Uterus (tissue), 4 donors: ENCODE measurements around the gene GNB5. TPM values are rescaled to one million over a fixed set of nuclear protein-coding genes. Genes with fewer than 3 reads are reported as not detected.

ENCODE experiments used
- DNase-seq, 2 donors: peaks; one replicate each; pipeline ENCODE4 v3.0.0-alpha.2; 2019 to 2020
- H3K27ac ChIP-seq, 2 donors: fragments of 200-600 bp; sonication (generic); 1 replicate in 1 of 2; 2 replicates in 1 of 2; pipeline ENCODE4 v1.5.1; 2016 to 2018
- H3K27me3 ChIP-seq, 2 donors: fragments of 200-600 bp; sonication (generic); one replicate each; pipeline ENCODE4 v1.5.1; 2018 to 2019; ENCODE audit warnings: control low read depth in 1 of 2
- H3K36me3 ChIP-seq, 2 donors: fragments of 200-600 bp; sonication (generic); one replicate each; pipeline ENCODE4 v1.5.1; 2019; ENCODE audit warnings: control low read depth in 1 of 2
- H3K4me1 ChIP-seq, 2 donors: fragments of 200-600 bp; sonication (generic); one replicate each; pipeline ENCODE4 v1.5.1; 2018 to 2019; ENCODE audit warnings: control low read depth in 1 of 2
- H3K4me3 ChIP-seq, 2 donors: fragments of 200-600 bp; sonication (generic); 1 replicate in 1 of 2; 2 replicates in 1 of 2; pipeline ENCODE4 v1.5.1; 2018 to 2019; ENCODE audit warnings: mild to moderate bottlenecking in 1 of 2
- H3K9me3 ChIP-seq, 2 donors: fragments of 200-600 bp; sonication (generic); one replicate each; pipeline ENCODE4 v1.5.1; 2019; ENCODE audit warnings: control low read depth in 1 of 2
- POLR2A ChIP-seq, 2 donors: fragments of 450-650 bp; IDR thresholded peaks; one replicate each; pipeline ENCODE4 v1.6.1; 2016; ENCODE audit warnings: antibody characterized with exemption in 2 of 2, mild to moderate bottlenecking in 1 of 2, moderate library complexity in 1 of 2
- intact Hi-C: fragments of 100-400 bp; cut with DNase I; formaldehyde crosslinking; loops from one replicate; pipeline ENCODE4 v1.15.1; 2023; ENCODE audit warnings: low total_unique reads
- small RNA-seq: library from RNA; depleted of rRNA; stranded (forward); fragments of <200 nt; gene quantifications from one replicate; pipeline ENCODE3, GENCODE V24; 2016
- total RNA-seq, 4 donors: library from RNA; depleted of rRNA in 3 of 4; stranded (reverse); fragments of >200 nt in 3 of 4; gene quantifications; one replicate each; pipeline versions ENCODE4 v1.1.0 to v1.2.4, GENCODE V29; 2014 to 2023
- TF ChIP-seq, protein P1 (sequence below), 4 experiments: fragments of 200-600 bp in 2 of 4; fragments of 450-650 bp in 2 of 4; sonication (generic) in 2 of 4; IDR thresholded peaks; one replicate each; pipeline ENCODE4 v1.5.1; 2016 to 2019; ENCODE audit warnings: antibody characterized with exemption in 4 of 4, mild to moderate bottlenecking in 2 of 4, moderate library complexity in 1 of 4
- donor health status: DM: yes; HTN: yes; CAD: no.

The GNB5 gene
- total RNA-seq, 4 donors from 2014 or later = 28.4 to 73.8 (median 48.8) TPM

- Histone ChIP-seq H3K4me1 (no peaks in the 10 kb centered on the region), H3K9me3 (no peaks in the 10 kb centered on the region), H3K4me3 (no peak overlapping the region), H3K27ac (no peak overlapping the region), H3K27me3 (no peaks in the 10 kb centered on the region), H3K36me3 (no peaks in the 10 kb centered on the region)
- intact Hi-C loops = no loop called here
- TF ChIP-seq POLR2A (IDR thresholded peaks at IDR 0.05) = no peak
- TF ChIP-seq, protein P1, sequence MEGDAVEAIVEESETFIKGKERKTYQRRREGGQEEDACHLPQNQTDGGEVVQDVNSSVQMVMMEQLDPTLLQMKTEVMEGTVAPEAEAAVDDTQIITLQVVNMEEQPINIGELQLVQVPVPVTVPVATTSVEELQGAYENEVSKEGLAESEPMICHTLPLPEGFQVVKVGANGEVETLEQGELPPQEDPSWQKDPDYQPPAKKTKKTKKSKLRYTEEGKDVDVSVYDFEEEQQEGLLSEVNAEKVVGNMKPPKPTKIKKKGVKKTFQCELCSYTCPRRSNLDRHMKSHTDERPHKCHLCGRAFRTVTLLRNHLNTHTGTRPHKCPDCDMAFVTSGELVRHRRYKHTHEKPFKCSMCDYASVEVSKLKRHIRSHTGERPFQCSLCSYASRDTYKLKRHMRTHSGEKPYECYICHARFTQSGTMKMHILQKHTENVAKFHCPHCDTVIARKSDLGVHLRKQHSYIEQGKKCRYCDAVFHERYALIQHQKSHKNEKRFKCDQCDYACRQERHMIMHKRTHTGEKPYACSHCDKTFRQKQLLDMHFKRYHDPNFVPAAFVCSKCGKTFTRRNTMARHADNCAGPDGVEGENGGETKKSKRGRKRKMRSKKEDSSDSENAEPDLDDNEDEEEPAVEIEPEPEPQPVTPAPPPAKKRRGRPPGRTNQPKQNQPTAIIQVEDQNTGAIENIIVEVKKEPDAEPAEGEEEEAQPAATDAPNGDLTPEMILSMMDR (IDR thresholded peaks at IDR 0.05) = no peak
- no peak for DNase-seq
Observed at GRCh38 chr15:52067545-52067926, 123.7 kb downstream of the GNB5 start.

DNA sequence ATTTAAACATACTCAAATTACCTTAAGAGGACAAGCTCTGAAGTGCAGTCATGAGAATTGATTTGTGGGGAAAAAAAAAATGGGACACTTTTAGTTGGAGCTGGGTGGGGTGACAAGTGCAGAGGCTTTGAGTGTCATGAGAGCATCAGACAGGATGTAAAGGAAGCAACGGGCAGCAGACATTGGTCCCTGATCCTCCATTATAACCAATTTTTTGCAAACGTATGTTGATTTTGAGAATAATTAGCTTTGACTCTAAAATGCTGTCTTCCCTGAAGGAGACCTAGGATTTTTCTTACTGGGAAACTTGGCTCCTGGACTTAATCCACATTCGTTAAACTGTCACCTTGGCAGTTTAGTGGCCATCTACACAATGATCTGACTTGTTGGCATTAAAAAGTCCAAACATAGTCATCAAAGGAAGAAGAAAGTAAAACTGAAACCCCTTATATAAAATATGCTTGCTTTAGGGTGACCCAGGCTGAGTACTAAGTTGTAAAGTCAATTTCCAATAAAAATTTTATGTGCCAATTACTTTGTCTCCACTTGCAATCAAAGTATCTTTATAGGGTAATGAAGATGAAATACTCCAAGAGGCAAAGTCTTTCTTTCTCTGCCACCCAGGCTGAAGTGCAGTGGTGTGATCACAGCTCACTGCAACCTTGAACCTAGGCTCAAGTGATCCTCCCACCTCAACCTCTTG lies 124.2 kb downstream of the GNB5 start:
- Histone ChIP-seq H3K4me1 (no peaks in the 10 kb centered on the region), H3K9me3 (no peaks in the 10 kb centered on the region), H3K36me3 (no peaks in the 10 kb centered on the region), H3K4me3 (no peak overlapping the region), H3K27me3 (no peaks in the 10 kb centered on the region), H3K27ac (no peak overlapping the region)
- intact Hi-C loops = no loop called here
- TF ChIP-seq POLR2A (IDR thresholded peaks at IDR 0.05) = no peak
- TF ChIP-seq, protein P1 (IDR thresholded peaks at IDR 0.05) = no peak
- no peak for DNase-seq

Small RNA genes lying within 50 kb of the gene (small RNA-seq; reads per million reads assigned to genes)
- gene RF00019 = not detected

Other genes starting within 250 kb of the GNB5 start
- gene LEO1, start 219.6 kb downstream of the GNB5 start, total RNA-seq = 10 to 100 TPM in 3 of 4 donors, 1 to 10 TPM in 1; 8.6 to 45.3 (median 27.8) TPM
- 10 to 100 TPM; 11.5 to 47.1 (median 30.0) TPM for gene MAPK6, start 172.2 kb downstream of the GNB5 start, total RNA-seq
- gene BCL2L10, start 78.6 kb downstream of the GNB5 start, total RNA-seq = under 1 TPM in 1 of 4 donors, not detected in 3; 0.21 TPM
- gene MYO5C, start 104.4 kb upstream of the GNB5 start, total RNA-seq = 10 to 100 TPM; 28.9 to 36.9 (median 32.5) TPM